OCI-LY3 (cell line): ENCODE results near the gene RPS16.

Experiments used
- H2AFZ ChIP-seq: fragments of 200-600, 300-600 bp; shearing (Covaris generic); 2 replicates; pipeline ENCODE4 v1.6.0; 2014; ENCODE audit warnings: antibody characterized with exemption, low read depth, low read length
- H3K27ac ChIP-seq: fragments of 200-600, 300-600 bp; sonication (generic); 2 replicates; pipeline ENCODE4 v1.5.1; 2014; ENCODE audit warnings: mild to moderate bottlenecking, low read length, moderate library complexity, mixed read lengths
- H3K27me3 ChIP-seq: fragments of 200-600, 300-600 bp; sonication (generic); 2 replicates; pipeline ENCODE4 v1.6.1; 2014; ENCODE audit warnings: low read depth, low read length, mixed read lengths
- H3K36me3 ChIP-seq: fragments of 200-600, 300-600 bp; sonication (generic); replicated peaks from 2 replicates; pipeline ENCODE3; 2014; ENCODE audit warnings: low read depth, low read length, mixed read lengths
- H3K4me1 ChIP-seq: fragments of 300-600, 200-600 bp; sonication (generic); 2 replicates; pipeline ENCODE4 v1.6.1; 2014; ENCODE audit warnings: low read length, mixed read lengths
- H3K4me2 ChIP-seq: fragments of 200-600, 300-600 bp; sonication (generic); 2 replicates; pipeline ENCODE4 v1.6.1; 2014; ENCODE audit warnings: low read length, mixed read lengths
- H3K4me3 ChIP-seq: fragments of 300-600, 200-600 bp; sonication (generic); 2 replicates; pipeline ENCODE4 v1.5.1; 2014; ENCODE audit warnings: antibody characterized with exemption, mild to moderate bottlenecking, low read length, moderate library complexity
- H3K79me2 ChIP-seq: fragments of 300-600, 200-600 bp; shearing (Covaris generic); 2 replicates; pipeline ENCODE4 v1.6.1; 2014; ENCODE audit warnings: mild to moderate bottlenecking, low read length, mixed read lengths
- H3K9ac ChIP-seq: fragments of 300-600, 200-600 bp; shearing (Covaris generic); 2 replicates; pipeline ENCODE4 v1.6.0; 2014; ENCODE audit warnings: mild to moderate bottlenecking, low read length, moderate library complexity
- H3K9me3 ChIP-seq: fragments of 200-600, 300-600 bp; shearing (Covaris generic); 2 replicates; pipeline ENCODE4 v1.6.1; 2014; ENCODE audit warnings: low read length, mixed read lengths; ENCODE audit not compliant: insufficient read depth
- H4K20me1 ChIP-seq: fragments of 200-600, 300-600 bp; sonication (generic); 2 replicates; pipeline ENCODE4 v1.6.1; 2016; ENCODE audit warnings: low read length, mixed read lengths; ENCODE audit not compliant: insufficient read depth
- CTCF ChIP-seq: fragments of 200-600, 300-600 bp; sonication (generic); IDR thresholded peaks from 2 replicates; pipeline ENCODE4 v1.5.1; 2014; ENCODE audit warnings: antibody characterized with exemption, low read length, low read depth
- EZH2phosphoT487 ChIP-seq: fragments of 200-600 bp; shearing (Covaris generic); IDR thresholded peaks from 2 replicates; pipeline ENCODE4 v1.6.1; 2018; ENCODE audit warnings: antibody characterized with exemption, mixed run types, low read depth

The RPS16 gene

GRCh38 chr19:39412867-39413271, 22.9 kb downstream of the RPS16 start:
- peak overlapping the region; percentile 95 for H3K4me3 ChIP-seq
- peak overlapping the region; percentile 62 for H2AFZ ChIP-seq
- no peaks in the 10 kb centered on the region for H3K9me3 ChIP-seq
- peak overlapping the region; percentile 80 for H3K4me2 ChIP-seq
- TF ChIP-seq CTCF (no peak; the same call in 1 of the 2 replicates), EZH2phosphoT487 (no peak)
- H3K27ac ChIP-seq: peak overlapping the region; percentile 81
- H3K27me3 ChIP-seq: no peaks in the 10 kb centered on the region
- H3K9ac ChIP-seq: peak overlapping the region; percentile 100
- peaks cover 28% of the 10 kb centered on the region for H3K4me1 ChIP-seq
- H3K79me2 ChIP-seq: peaks cover 43% of the 10 kb centered on the region
- peaks cover 29% of the 10 kb centered on the region for H3K36me3 ChIP-seq
- H4K20me1 ChIP-seq: peaks cover 17% of the 10 kb centered on the region

- peaks cover 28% of the 10 kb centered on the region for H3K4me1 ChIP-seq
- peaks cover 34% of the 10 kb centered on the region for H3K36me3 ChIP-seq
- peak within 1 kb of the TSS; percentile 62 for H2AFZ ChIP-seq
- peak within 1 kb of the TSS; percentile 95 for H3K4me3 ChIP-seq
- peak within 1 kb of the TSS; percentile 93 for H3K27ac ChIP-seq
- no peaks in the 10 kb centered on the region for H3K9me3 ChIP-seq
- peak within 1 kb of the TSS; percentile 96 for H3K4me2 ChIP-seq
- H3K27me3 ChIP-seq: no peaks in the 10 kb centered on the region
- peaks cover 49% of the 10 kb centered on the region for H3K79me2 ChIP-seq
- TF ChIP-seq CTCF (peak; percentile 93), EZH2phosphoT487 (no peak)
- H3K9ac ChIP-seq: peak within 1 kb of the TSS; percentile 100
- peaks cover 23% of the 10 kb centered on the region for H4K20me1 ChIP-seq
Measured at GRCh38 chr19:39412100-39412866, 23.5 kb downstream of the RPS16 start, which contains the start of gene PLEKHG2. Gene PLEKHG2, plus strand, starts transcription at chr19:39412669. Its CDS starts 1,418 bp downstream, at chr19:39414087.

- Histone ChIP-seq H3K27me3 (no peaks in the 10 kb centered on the region), H3K4me3 (peak overlapping the region; percentile 88), H3K79me2 (peaks cover 54% of the 10 kb centered on the region), H4K20me1 (peaks cover 25% of the 10 kb centered on the region), H3K4me2 (peak overlapping the region; percentile 96), H3K36me3 (peaks cover 39% of the 10 kb centered on the region), H2AFZ (no peak overlapping the region), H3K9me3 (no peaks in the 10 kb centered on the region), H3K27ac (peak overlapping the region; percentile 93), H3K4me1 (peaks cover 28% of the 10 kb centered on the region), H3K9ac (peak overlapping the region; percentile 97)
- TF ChIP-seq EZH2phosphoT487: no peak
- TF ChIP-seq CTCF: peak; percentile 99
Measured at GRCh38 chr19:39411832-39412099, 24.0 kb downstream of the RPS16 start.

GRCh38 chr19:39411081-39411831, 24.5 kb downstream of the RPS16 start:
- H3K36me3 ChIP-seq: peaks cover 38% of the 10 kb centered on the region
- H3K9me3 ChIP-seq: no peaks in the 10 kb centered on the region
- peak overlapping the region; percentile 93 for H3K27ac ChIP-seq
- H2AFZ ChIP-seq: no peak overlapping the region
- H4K20me1 ChIP-seq: peaks cover 25% of the 10 kb centered on the region
- peak overlapping the region; percentile 97 for H3K9ac ChIP-seq
- peaks cover 28% of the 10 kb centered on the region for H3K4me1 ChIP-seq
- H3K4me2 ChIP-seq: peak overlapping the region; percentile 96
- H3K79me2 ChIP-seq: peaks cover 55% of the 10 kb centered on the region
- H3K27me3 ChIP-seq: no peaks in the 10 kb centered on the region
- H3K4me3 ChIP-seq: peak overlapping the region; percentile 88
- no peak for TF ChIP-seq EZH2phosphoT487
- no peak for TF ChIP-seq CTCF
